Skin epidermis (tissue), 12 donors: ENCODE results near the gene UBE2R2.
"Not testable (repeated sequence)": the region's sequence is repeated elsewhere in the genome, so short reads cannot be mapped to it uniquely, and the experiment has no call there.

Experiments
- H3K27ac ChIP-seq, 21 experiments: fragments of 200-600 bp; sonication (generic) in 11 of 21; one replicate each; pipeline ENCODE4 v1.5.0; 2020; ENCODE audit warnings: mild to moderate bottlenecking in 3 of 21, inconsistent platforms in 2 of 21, moderate library complexity in 2 of 21
- H3K4me3 ChIP-seq, 7 experiments: fragments of 200-600 bp; sonication (generic) in 2 of 7; one replicate each; pipeline ENCODE4 v1.5.0; 2020; ENCODE audit warnings: inconsistent platforms in 2 of 7, mild to moderate bottlenecking in 2 of 7, moderate library complexity in 1 of 7

The UBE2R2 gene

GRCh38 chr9:33835625-33836260, 18.8 kb downstream of the UBE2R2 start:
- Histone ChIP-seq H3K4me3 (no peak overlapping the region), H3K27ac (peak overlapping the region in 14 of 21 experiments; percentile 1 to 75 (median 32))

GRCh38 chr9:33836261-33836660, 19.3 kb downstream of the UBE2R2 start:
- peak overlapping the region in 7 of 21 experiments; percentile 1 to 75 (median 42) for H3K27ac ChIP-seq
- H3K4me3 ChIP-seq, result not testable (repeated sequence)

GRCh38 chr9:33837138-33837537, 20.2 kb downstream of the UBE2R2 start:
- Histone ChIP-seq H3K4me3 (no peak overlapping the region), H3K27ac (peak overlapping the region in 6 of 21 experiments; percentile 7 to 40 (median 22))

GRCh38 chr9:33840381-33840780, 23.4 kb downstream of the UBE2R2 start:
- Histone ChIP-seq H3K27ac (no peak overlapping the region), H3K4me3 (no peak overlapping the region)

- H3K4me3 ChIP-seq, result no peak overlapping the region
- peak overlapping the region in 8 of 21 experiments; percentile 8 to 59 (median 29) for H3K27ac ChIP-seq
These were observed 26.5 kb downstream of the UBE2R2 start for GRCh38 chr9:33843312-33843961.

GRCh38 chr9:33846231-33846630, 29.3 kb downstream of the UBE2R2 start:
- no peak overlapping the region for H3K4me3 ChIP-seq
- no peak overlapping the region for H3K27ac ChIP-seq

GRCh38 chr9:33847894-33848205, 30.9 kb downstream of the UBE2R2 start:
- not testable (repeated sequence) for H3K27ac ChIP-seq, H3K4me3 ChIP-seq

- no peak overlapping the region for H3K27ac ChIP-seq
- no peak overlapping the region for H3K4me3 ChIP-seq
These were observed 33.3 kb downstream of the UBE2R2 start for GRCh38 chr9:33850267-33850629.

- Histone ChIP-seq H3K4me3 (no peak overlapping the region), H3K27ac (peak overlapping the region in 3 of 21 experiments; percentile 19 to 54 (median 33))
These were observed 33.7 kb downstream of the UBE2R2 start for GRCh38 chr9:33850677-33851076.

GRCh38 chr9:33851301-33851700, 34.3 kb downstream of the UBE2R2 start:
- Histone ChIP-seq H3K27ac (peak overlapping the region in 4 of 21 experiments; percentile 10 to 33 (median 16)), H3K4me3 (no peak overlapping the region)

GRCh38 chr9:33852216-33852826, 35.4 kb downstream of the UBE2R2 start:
- Histone ChIP-seq H3K27ac (peak overlapping the region in 1 of 21 experiments; percentile 13), H3K4me3 (no peak overlapping the region)

GRCh38 chr9:33856247-33856646, 39.3 kb downstream of the UBE2R2 start:
- no peak overlapping the region for H3K4me3 ChIP-seq

GRCh38 chr9:33858423-33858822, 41.5 kb downstream of the UBE2R2 start:
- H3K27ac ChIP-seq, result no peak overlapping the region
- no peak overlapping the region for H3K4me3 ChIP-seq

More at GRCh38 chr9:33856247-33856646, 39.3 kb downstream of the UBE2R2 start:
- H3K27ac ChIP-seq, result no peak overlapping the region

- Histone ChIP-seq H3K4me3 (no peak overlapping the region), H3K27ac (no peak overlapping the region)
These were observed 43.4 kb downstream of the UBE2R2 start for GRCh38 chr9:33860200-33860871.

GRCh38 chr9:33861917-33862453, 45.0 kb downstream of the UBE2R2 start:
- no peak overlapping the region for H3K4me3 ChIP-seq
- H3K27ac ChIP-seq, result peak overlapping the region in 1 of 21 experiments; percentile 34

GRCh38 chr9:33863027-33863426, 46.1 kb downstream of the UBE2R2 start:
- H3K27ac ChIP-seq, H3K4me3 ChIP-seq: not testable (repeated sequence)

- Histone ChIP-seq H3K27ac (peak overlapping the region in 9 of 21 experiments; percentile 19 to 59 (median 41)), H3K4me3 (no peak overlapping the region)
These were observed 50.9 kb downstream of the UBE2R2 start for GRCh38 chr9:33867747-33868439.

GRCh38 chr9:33868440-33868973, 51.5 kb downstream of the UBE2R2 start:
- Histone ChIP-seq H3K27ac (peak overlapping the region in 4 of 21 experiments; percentile 32 to 44 (median 42)), H3K4me3 (no peak overlapping the region)

- not testable (repeated sequence) for H3K27ac ChIP-seq, H3K4me3 ChIP-seq
These were observed 52.3 kb downstream of the UBE2R2 start for GRCh38 chr9:33869243-33869642.
